Measurements from ENCODE around the gene TRAF3.
A peak's percentile ranks its signal among the peaks of the same experiment; 100 is the strongest.

TRAF3 gene

GRCh38 chr14:102897299-102898027, 120.2 kb downstream of the TRAF3 start:
- DNase-seq: no peak

DNA sequence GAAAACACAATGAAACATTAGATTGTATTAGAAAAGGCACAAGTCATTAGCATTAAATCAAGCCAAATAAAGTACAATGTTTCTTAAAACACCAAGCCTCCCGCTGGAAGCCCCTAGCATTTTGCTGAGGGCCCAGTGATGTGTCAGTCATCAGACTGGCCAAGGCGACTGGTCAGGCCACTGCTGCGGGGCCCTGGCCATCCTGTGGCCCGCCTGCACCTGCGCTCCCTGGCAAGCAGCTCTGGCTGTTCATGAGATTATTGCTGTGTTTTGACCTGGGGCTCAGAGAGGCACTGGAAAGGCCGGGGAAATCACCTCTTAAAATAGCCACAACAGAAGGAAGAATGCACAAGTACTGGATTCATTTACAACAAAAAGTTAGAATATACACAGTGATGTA, 121.0 kb downstream of the TRAF3 start:
- DNase-seq: no peak

GRCh38 chr14:102898776-102899515, 121.7 kb downstream of the TRAF3 start:
- DNase-seq: no peak

DNA sequence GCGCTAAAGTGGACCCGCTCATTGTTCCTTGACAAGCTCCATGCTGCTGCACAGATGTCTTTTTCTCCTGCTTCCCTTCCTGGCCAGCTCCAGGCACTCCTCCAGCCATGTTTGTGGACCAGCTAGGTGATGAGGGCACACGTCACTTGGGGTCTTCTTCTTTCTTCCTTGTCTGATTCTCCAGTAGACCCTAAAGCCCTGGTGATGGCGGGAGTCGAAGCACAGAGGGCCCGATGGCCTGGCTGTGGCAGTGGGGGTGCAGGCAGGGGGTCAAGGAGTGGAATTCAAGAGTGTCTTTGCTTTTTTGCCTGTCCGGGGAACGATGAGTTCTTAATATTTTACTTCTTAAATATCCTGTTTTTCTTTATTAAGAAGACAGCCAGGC, 122.3 kb downstream of the TRAF3 start:
- no peak for DNase-seq

GRCh38 chr14:102900631-102901571, 123.7 kb downstream of the TRAF3 start:
- DNase-seq: no peak

- no peak for DNase-seq
These were observed 124.4 kb downstream of the TRAF3 start for GRCh38 chr14:102901633-102902032.

DNA sequence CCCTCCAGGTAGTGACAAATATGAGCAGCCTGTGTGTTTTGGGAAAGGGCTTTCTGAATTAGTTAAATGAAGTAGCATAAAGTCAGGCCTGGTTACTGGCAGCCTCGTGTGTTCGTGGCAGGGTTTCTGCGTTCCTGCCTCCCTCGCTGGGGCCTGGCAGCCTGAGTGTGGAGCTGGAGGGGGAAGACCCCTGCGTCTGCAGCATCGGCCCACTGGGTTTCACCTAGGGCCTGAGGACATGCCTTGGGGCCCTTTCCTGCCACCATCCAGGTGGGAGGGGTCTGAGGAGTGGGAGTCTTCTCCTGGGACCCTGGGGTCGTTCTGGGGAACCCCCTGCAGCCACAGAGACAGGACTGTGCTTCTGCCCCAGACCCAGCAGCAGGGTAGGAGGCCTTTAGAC, 124.8 kb downstream of the TRAF3 start:
- no peak for DNase-seq

GRCh38 chr14:102902523-102903247, 125.4 kb downstream of the TRAF3 start:
- DNase-seq: peak; percentile 86

- no peak for DNase-seq
These were observed 126.1 kb downstream of the TRAF3 start for GRCh38 chr14:102903248-102903888.

- DNase-seq: no peak
These were observed 126.8 kb downstream of the TRAF3 start for GRCh38 chr14:102903889-102904512.

DNA sequence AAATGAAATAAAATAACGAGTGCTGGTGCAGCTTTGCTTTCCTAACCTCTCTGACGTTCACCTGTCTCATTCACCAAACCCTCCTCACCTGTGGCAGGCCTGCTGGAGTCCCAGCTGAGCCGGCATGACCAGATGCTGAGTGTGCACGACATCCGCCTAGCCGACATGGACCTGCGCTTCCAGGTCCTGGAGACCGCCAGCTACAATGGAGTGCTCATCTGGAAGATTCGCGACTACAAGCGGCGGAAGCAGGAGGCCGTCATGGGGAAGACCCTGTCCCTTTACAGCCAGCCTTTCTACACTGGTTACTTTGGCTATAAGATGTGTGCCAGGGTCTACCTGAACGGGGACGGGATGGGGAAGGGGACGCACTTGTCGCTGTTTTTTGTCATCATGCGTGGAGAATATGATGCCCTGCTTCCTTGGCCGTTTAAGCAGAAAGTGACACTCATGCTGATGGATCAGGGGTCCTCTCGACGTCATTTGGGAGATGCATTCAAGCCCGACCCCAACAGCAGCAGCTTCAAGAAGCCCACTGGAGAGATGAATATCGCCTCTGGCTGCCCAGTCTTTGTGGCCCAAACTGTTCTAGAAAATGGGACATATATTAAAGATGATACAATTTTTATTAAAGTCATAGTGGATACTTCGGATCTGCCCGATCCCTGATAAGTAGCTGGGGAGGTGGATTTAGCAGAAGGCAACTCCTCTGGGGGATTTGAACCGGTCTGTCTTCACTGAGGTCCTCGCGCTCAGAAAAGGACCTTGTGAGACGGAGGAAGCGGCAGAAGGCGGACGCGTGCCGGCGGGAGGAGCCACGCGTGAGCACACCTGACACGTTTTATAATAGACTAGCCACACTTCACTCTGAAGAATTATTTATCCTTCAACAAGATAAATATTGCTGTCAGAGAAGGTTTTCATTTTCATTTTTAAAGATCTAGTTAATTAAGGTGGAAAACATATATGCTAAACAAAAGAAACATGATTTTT, 128.2 kb downstream of the TRAF3 start:
- no peak for DNase-seq

DNA sequence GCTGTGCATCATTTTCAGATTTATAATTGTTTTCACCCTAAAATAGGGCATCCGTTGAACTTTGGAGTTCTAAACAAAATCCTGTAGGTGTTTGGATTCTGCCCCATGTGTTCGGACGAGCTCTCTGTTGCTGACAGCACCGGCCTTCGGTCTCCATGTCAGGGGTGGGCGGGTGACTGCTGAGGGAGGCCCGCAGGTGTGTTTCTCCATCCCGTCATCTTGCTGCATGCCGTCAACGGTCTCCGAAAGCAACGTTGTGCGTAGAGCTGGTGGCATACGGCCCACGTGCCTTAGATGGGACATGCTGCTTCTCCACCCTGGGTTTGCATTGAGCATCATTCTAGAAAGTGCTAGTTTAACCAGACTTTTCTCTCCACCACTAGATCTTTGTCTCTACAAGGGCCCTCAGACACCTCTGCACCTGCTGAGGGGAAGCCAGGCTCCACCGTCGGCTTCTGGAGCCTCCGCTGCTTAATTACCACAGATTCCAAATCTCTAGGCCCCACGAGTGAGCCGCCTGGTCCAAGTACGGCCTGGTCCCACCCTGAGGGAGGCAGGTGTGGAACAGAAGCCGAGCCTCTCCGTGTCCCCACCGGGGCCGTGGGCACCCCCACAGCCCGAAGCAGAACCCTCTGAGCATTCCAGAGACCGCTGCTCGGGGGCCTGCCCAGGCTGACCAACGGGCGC, 129.5 kb downstream of the TRAF3 start:
- no peak for DNase-seq

DNA sequence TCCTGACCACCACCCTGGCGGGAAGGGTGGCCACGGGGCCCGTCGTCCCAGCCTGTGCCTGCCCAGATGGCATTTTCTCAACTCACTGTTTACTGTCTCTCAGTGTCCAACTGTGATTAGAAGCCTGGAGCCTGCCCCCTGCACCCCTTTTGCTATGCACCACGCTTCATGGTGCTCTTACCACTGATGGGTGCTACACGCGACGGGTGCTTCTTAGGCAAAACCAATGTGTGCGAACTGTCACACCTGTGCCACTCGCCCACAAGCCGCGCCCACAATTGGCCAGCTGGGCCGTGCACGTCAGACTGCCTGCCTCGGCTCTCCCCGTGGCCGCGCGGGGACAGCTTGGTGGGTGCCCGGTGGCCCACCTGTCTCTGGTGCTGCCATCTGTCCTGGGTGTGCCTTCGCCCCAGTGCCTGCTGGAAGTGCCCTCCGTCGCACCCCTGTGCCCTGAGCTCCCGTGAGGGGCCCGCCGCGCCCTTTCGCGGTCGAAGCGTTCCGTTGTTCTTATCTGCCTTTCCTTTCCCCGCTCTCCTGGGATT, 130.1 kb downstream of the TRAF3 start:
- DNase-seq: no peak

GRCh38 chr14:102907980-102908730, 130.9 kb downstream of the TRAF3 start:
- no peak for DNase-seq

DNA sequence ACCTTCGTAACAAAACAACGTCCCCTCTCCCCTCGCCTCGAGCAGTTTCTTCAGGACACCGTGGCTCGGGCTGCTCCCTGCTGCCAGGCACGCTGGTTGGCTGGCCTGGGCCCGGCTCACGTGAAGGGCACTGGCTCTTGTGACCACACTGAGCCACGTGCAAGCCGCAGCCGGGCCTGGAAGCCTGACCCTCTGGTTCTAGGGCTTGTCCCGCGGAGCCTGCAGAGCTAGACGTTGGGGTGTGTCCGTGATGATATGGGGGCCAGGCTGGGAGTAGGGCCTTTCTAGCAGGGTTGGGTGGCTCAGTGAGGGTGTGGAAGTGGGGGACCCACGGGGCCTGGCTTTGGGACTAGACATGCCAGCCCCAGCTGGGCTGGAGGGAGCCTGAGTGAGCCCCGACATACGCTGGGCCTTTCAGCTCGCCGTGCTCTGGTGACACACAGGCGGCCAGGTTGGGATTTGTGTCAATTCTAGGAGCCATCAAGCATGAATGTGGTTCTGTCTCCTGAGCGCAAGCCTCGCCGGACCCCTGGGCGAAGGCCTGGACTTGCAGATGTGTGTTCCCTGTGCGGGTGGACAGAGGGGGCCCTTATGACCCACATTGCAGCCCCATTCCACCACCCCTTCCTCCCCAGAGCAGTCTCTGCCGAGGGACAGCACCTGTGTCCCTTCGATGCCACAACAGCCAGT, 131.7 kb downstream of the TRAF3 start:
- no peak for DNase-seq

DNA sequence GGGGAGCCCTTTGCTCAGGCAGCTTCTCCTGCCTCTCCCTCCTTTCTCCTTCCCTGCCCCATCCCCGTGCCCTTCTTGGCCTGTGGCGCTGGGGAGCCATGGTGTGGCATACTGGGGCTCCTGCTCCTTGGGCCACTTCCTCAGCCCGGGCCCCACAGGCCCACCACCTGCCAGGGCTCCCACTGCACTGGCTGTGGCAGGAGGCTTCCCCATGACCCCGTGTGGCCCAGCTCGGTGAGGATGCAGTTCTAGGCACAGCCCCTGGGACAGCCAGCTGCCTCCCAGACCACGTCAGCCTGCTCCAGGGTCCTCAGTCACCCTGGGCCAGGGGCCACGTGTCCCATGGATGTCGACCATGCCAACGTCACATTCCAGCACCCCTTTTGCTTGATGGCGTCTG, 132.2 kb downstream of the TRAF3 start:
- no peak for DNase-seq

- DNase-seq: no peak
These were observed 132.7 kb downstream of the TRAF3 start for GRCh38 chr14:102909911-102910310.

GRCh38 chr14:102910442-102910841, 133.2 kb downstream of the TRAF3 start:
- no peak for DNase-seq
